DND-41 (cell line): ENCODE data around the gene ZC3H12A.

Experiments
- ATAC-seq: fragments of 200-7000 bp; cut with Tn5 transposase; 3 replicates; pipeline ENCODE4 v1.9.1; 2021; ENCODE audit warnings: low read depth; ENCODE audit not compliant: insufficient read depth
- DNase-seq: peaks from one replicate; pipeline ENCODE4 v3.0.0-alpha.2; 2020
- H2AFZ ChIP-seq: 2 replicates; pipeline ENCODE4 v1.6.0; 2012; ENCODE audit warnings: low read depth, low read length
- H3K27ac ChIP-seq: 2 replicates; pipeline ENCODE4 v1.5.1; 2012; ENCODE audit warnings: low read length, inconsistent platforms
- H3K27me3 ChIP-seq: fragments of 200-600 bp; sonication (generic); 2 replicates; pipeline ENCODE4 v1.6.0; 2012; ENCODE audit warnings: low read length, mild to moderate bottlenecking, inconsistent platforms; ENCODE audit not compliant: insufficient read depth, poor library complexity
- H3K36me3 ChIP-seq: 2 replicates; pipeline ENCODE4 v1.5.1; 2012; ENCODE audit warnings: low read length, inconsistent platforms; ENCODE audit not compliant: insufficient read depth
- H3K4me1 ChIP-seq: 2 replicates; pipeline ENCODE4 v1.5.1; 2012; ENCODE audit warnings: mild to moderate bottlenecking, low read length; ENCODE audit not compliant: insufficient read depth
- H3K4me2 ChIP-seq: 2 replicates; pipeline ENCODE4 v1.6.0; 2012; ENCODE audit warnings: mild to moderate bottlenecking, moderate library complexity, low read length, inconsistent platforms; ENCODE audit not compliant: insufficient read depth
- H3K4me3 ChIP-seq, 2 experiments: fragments of 200-600 bp in 1 of 2; shearing (Covaris generic) in 1 of 2; 2 replicates each; pipeline ENCODE4 v1.5.1; 2012 to 2016; ENCODE audit warnings: inconsistent platforms in 2 of 2, low read length in 2 of 2, mild to moderate bottlenecking in 2 of 2, low read depth in 1 of 2, moderate library complexity in 1 of 2
- H3K79me2 ChIP-seq: 2 replicates; pipeline ENCODE4 v1.6.0; 2012; ENCODE audit warnings: low read length, inconsistent platforms; ENCODE audit not compliant: insufficient read depth
- H3K9ac ChIP-seq: 2 replicates; pipeline ENCODE4 v1.6.0; 2012; ENCODE audit warnings: low read depth, mild to moderate bottlenecking, inconsistent platforms, low read length, moderate library complexity
- H3K9me3 ChIP-seq: 2 replicates; pipeline ENCODE4 v1.5.1; 2012; ENCODE audit warnings: low read length, moderate library complexity, mild to moderate bottlenecking, inconsistent platforms; ENCODE audit not compliant: insufficient read depth, severe bottlenecking
- H4K20me1 ChIP-seq: 2 replicates; pipeline ENCODE4 v1.6.0; 2012; ENCODE audit warnings: low read length; ENCODE audit not compliant: insufficient read depth
- EZH2 ChIP-seq: IDR thresholded peaks from 3 replicates; pipeline ENCODE4 v1.6.1; 2012; ENCODE audit warnings: borderline replicate concordance, low read depth, mild to moderate bottlenecking, moderate library complexity, low read length, inconsistent platforms; ENCODE audit not compliant: severe bottlenecking
- TF ChIP-seq, protein P1 (sequence below): IDR thresholded peaks from 2 replicates; pipeline ENCODE4 v1.5.1; 2012; ENCODE audit warnings: borderline replicate concordance, low read length, moderate library complexity, mild to moderate bottlenecking; ENCODE audit not compliant: poor library complexity, severe bottlenecking; ENCODE audit errors: extremely low read depth

ZC3H12A gene

DNA sequence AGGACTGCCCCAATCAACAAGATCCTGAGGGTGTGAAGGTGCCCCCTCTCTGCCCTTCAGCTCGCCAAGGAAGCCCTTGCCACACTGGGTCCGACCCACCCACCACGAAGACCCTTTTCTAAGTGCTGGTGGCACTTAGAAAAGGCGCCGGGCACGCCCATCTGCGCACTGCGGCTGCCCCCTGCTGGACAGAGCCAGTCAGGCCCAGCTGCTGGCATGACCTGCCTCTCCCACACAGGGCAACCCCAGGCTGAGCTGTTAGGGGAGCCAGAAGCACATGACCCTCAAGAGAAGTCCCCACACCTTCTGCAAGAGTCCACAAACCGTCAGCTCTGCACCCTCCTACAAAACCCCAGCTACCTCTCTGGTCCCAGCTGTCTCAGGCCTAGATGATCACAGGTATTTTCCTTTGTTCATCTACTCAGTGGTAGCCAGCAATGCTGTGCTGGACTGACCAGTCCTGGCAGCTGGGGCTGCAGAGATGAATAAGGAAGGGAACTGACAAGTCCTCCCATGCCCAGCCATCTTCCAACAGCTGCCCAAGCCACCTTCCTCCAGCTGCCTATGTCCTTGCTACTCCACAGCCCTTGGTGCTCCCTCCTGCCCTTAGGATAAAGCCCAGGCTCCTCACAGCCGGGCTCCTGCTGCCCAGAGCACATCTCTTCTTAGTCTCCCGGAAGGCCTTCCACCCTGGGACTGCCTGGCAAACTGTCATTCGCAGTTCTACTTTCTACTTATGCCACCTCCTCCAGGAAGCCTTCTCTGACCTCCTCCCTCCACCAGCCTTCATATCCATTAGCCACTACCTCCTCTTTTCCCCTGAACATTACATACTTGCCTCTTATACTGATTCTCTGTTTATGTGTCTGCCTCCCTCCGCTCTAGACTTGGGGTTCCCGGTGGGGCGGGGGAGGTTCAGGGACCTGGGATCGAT lies 39.8 kb upstream of the ZC3H12A start:
- Histone ChIP-seq H3K27ac (no peak overlapping the region), H3K4me3 (no peak overlapping the region), H3K79me2 (no peaks in the 10 kb centered on the region), H3K4me2 (no peak overlapping the region), H2AFZ (no peak overlapping the region), H4K20me1 (peaks cover 6% of the 10 kb centered on the region), H3K9ac (no peak overlapping the region), H3K9me3 (no peaks in the 10 kb centered on the region), H3K36me3 (no peaks in the 10 kb centered on the region), H3K4me1 (no peaks in the 10 kb centered on the region), H3K27me3 (no peaks in the 10 kb centered on the region)
- TF ChIP-seq EZH2: no peak
- TF ChIP-seq, protein P1, sequence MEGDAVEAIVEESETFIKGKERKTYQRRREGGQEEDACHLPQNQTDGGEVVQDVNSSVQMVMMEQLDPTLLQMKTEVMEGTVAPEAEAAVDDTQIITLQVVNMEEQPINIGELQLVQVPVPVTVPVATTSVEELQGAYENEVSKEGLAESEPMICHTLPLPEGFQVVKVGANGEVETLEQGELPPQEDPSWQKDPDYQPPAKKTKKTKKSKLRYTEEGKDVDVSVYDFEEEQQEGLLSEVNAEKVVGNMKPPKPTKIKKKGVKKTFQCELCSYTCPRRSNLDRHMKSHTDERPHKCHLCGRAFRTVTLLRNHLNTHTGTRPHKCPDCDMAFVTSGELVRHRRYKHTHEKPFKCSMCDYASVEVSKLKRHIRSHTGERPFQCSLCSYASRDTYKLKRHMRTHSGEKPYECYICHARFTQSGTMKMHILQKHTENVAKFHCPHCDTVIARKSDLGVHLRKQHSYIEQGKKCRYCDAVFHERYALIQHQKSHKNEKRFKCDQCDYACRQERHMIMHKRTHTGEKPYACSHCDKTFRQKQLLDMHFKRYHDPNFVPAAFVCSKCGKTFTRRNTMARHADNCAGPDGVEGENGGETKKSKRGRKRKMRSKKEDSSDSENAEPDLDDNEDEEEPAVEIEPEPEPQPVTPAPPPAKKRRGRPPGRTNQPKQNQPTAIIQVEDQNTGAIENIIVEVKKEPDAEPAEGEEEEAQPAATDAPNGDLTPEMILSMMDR: peak; percentile 95
- DNase-seq (peak; percentile 72), ATAC-seq (peak; percentile 97)

DNA sequence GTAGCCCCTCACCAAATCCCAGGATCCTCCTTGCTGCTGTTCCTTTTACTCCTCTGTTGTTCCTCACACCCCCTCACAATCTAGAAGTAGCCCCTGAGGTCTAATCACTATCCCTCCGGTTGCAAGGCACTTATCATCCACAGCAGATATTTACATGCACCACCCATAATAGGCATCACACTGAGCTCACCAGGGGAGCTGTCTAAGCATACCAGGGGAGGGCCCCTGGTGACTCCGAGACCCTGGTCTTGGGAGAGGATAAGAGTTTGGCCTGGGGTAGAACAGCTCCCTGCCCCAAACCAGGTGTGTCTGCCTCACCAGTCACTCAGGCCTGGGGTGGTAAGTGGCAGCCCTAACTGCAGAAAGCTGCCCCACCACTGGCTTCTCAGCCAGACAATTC lies 37.3 kb upstream of the ZC3H12A start:
- H3K36me3 ChIP-seq: no peaks in the 10 kb centered on the region
- H4K20me1 ChIP-seq: peaks cover 6% of the 10 kb centered on the region
- no peak for ATAC-seq
- H3K9me3 ChIP-seq: no peaks in the 10 kb centered on the region
- no peaks in the 10 kb centered on the region for H3K4me1 ChIP-seq
- no peak for TF ChIP-seq EZH2
- no peaks in the 10 kb centered on the region for H3K27me3 ChIP-seq
- H3K79me2 ChIP-seq: no peaks in the 10 kb centered on the region
- no peak for DNase-seq
- no peak overlapping the region for H2AFZ ChIP-seq
- no peak overlapping the region for H3K27ac ChIP-seq
- H3K4me2 ChIP-seq: no peak overlapping the region
- no peak overlapping the region for H3K4me3 ChIP-seq
- no peak overlapping the region for H3K9ac ChIP-seq

DNA sequence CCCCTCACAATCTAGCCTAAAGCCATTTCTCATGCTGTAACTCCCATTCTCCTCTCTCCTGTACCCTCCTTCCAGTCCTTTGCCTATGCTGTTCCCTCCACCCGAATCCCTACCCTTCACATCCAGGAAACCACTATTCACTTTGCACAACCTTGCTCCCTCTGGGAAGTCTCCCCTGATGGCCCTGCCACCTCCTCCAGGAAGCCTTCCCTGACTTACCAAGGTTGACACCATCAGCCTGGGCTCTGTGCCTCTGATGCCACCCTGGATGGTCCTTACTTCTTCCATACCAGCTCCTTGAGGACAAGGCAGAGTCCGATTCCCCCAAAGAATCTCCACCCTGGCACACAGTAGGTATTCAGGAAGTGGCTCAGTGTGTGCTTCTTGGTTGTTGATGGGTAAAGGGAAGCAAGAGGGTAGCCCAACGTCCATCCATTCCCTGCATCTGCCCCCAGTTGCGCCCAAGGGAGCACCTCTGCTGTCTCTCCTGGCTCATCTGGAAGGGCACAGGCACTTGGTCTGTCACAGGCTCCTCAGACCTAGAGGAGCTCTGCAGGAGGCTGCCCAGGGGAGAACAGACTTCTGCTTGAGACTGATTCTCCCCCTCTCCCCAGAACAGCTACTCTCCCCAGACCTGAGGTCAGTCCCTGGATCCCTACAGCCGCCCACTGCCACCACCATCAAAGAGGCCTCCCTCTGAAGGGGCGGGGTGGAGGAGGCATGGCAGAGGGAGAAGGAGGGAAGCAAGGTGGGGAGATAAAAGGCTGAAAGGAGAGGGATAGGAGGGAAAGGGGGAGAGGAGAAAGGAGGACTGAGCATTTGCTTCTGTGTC lies 36.1 kb upstream of the ZC3H12A start:
- Histone ChIP-seq H3K9me3 (no peaks in the 10 kb centered on the region), H3K27ac (no peak overlapping the region), H3K36me3 (no peaks in the 10 kb centered on the region), H3K9ac (no peak overlapping the region), H3K4me3 (no peak overlapping the region), H3K27me3 (peaks cover 5% of the 10 kb centered on the region), H4K20me1 (peaks cover 6% of the 10 kb centered on the region), H3K4me2 (no peak overlapping the region), H3K4me1 (no peaks in the 10 kb centered on the region), H3K79me2 (no peaks in the 10 kb centered on the region), H2AFZ (no peak overlapping the region)
- ATAC-seq (no peak), DNase-seq (no peak)
- TF ChIP-seq, protein P1: no peak
- TF ChIP-seq EZH2: no peak

DNA sequence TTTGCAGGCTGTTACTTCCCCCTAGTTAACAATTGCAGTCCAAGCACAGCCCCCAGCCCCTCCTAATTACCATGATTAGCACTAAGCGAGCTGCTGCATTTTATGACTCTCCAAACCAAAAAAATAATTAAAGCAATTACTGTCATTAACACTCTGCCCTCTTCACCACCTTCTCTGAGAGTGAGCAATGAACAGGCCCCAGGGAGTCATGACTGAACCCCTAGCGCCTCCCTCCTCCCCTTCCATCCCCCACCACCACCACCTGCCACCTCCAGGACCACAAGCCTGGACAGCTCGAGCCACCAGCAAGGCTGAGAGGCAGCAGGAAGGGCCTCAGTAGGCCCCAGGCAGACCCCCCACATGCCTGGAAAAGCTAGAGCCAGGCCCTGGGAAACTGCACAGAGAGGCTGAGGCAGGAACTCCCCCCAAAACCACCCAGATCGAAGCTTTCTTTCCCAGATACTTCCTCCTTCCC lies 35.5 kb upstream of the ZC3H12A start:
- no peak for TF ChIP-seq EZH2
- TF ChIP-seq, protein P1: no peak
- H3K36me3 ChIP-seq: no peaks in the 10 kb centered on the region
- ATAC-seq (no peak), DNase-seq (no peak)
- no peak overlapping the region for H2AFZ ChIP-seq
- H4K20me1 ChIP-seq: peaks cover 6% of the 10 kb centered on the region
- H3K9ac ChIP-seq: no peak overlapping the region
- H3K4me2 ChIP-seq: no peak overlapping the region
- H3K27me3 ChIP-seq: peaks cover 7% of the 10 kb centered on the region
- H3K79me2 ChIP-seq: no peaks in the 10 kb centered on the region
- H3K9me3 ChIP-seq: no peaks in the 10 kb centered on the region
- no peaks in the 10 kb centered on the region for H3K4me1 ChIP-seq
- H3K27ac ChIP-seq: no peak overlapping the region
- H3K4me3 ChIP-seq: no peak overlapping the region
